ENCODE data around the gene APIP.

DNA sequence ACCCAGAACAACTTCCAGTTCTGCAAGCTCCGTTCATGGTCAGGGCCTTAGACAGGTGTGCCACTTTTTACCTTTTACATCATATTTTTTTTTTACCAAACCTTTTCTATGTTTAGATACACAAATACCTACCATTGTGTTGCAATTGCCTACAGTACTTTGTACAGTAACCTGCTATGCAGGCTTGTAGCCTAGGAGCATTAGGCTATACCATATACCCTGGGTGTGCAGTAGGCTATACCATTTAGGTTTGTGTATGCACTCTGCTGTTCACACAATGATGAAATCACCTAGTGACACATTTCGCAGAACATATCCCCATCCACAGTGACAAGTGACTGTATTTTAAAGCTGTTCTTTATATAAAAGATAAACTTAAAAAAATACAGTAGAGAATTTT, 29.6 kb downstream of the APIP start:
- TF ChIP-seq, protein P1, sequence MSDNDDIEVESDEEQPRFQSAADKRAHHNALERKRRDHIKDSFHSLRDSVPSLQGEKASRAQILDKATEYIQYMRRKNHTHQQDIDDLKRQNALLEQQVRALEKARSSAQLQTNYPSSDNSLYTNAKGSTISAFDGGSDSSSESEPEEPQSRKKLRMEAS (IDR thresholded peaks at IDR 0.05; ENCODE audit: low read depth), result no peak
- TF ChIP-seq, protein P2, sequence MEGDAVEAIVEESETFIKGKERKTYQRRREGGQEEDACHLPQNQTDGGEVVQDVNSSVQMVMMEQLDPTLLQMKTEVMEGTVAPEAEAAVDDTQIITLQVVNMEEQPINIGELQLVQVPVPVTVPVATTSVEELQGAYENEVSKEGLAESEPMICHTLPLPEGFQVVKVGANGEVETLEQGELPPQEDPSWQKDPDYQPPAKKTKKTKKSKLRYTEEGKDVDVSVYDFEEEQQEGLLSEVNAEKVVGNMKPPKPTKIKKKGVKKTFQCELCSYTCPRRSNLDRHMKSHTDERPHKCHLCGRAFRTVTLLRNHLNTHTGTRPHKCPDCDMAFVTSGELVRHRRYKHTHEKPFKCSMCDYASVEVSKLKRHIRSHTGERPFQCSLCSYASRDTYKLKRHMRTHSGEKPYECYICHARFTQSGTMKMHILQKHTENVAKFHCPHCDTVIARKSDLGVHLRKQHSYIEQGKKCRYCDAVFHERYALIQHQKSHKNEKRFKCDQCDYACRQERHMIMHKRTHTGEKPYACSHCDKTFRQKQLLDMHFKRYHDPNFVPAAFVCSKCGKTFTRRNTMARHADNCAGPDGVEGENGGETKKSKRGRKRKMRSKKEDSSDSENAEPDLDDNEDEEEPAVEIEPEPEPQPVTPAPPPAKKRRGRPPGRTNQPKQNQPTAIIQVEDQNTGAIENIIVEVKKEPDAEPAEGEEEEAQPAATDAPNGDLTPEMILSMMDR (IDR thresholded peaks at IDR 0.05), result no peak
- TF ChIP-seq EP300 (IDR thresholded peaks at IDR 0.05; ENCODE audit: borderline replicate concordance in 1 of 2, low read depth in 1 of 2, low read length in 1 of 2), result no peak
- TF ChIP-seq RFX5 (IDR thresholded peaks at IDR 0.05; ENCODE audit: low read length), result no peak
- TF ChIP-seq TCF12 (IDR thresholded peaks at IDR 0.05), result no peak
- TF ChIP-seq SMC3 (IDR thresholded peaks at IDR 0.05; ENCODE audit: low read depth, low read length), result no peak
- no peak for TF ChIP-seq RXRA (IDR thresholded peaks at IDR 0.05; ENCODE audit: borderline replicate concordance, low read depth)
- TF ChIP-seq TAF1 (IDR thresholded peaks at IDR 0.05; ENCODE audit: borderline replicate concordance, low read depth, low read length), result no peak
- no peak for TF ChIP-seq ZBTB33 (IDR thresholded peaks at IDR 0.05; ENCODE audit: borderline replicate concordance, low read depth)
- TF ChIP-seq TEAD4 (IDR thresholded peaks at IDR 0.05; ENCODE audit: borderline replicate concordance, insufficient read depth), result no peak
- TF ChIP-seq SIN3A (IDR thresholded peaks at IDR 0.05; ENCODE audit: borderline replicate concordance, low read depth, low read length), result no peak

All from SK-N-SH (cell line).